ENCODE data around the gene UBASH3A.

The UBASH3A gene

GRCh38 chr21:42495027-42495426, 91.3 kb downstream of the UBASH3A start:
- no peak overlapping the region for H3K4me3 ChIP-seq (ENCODE audit: control insufficient read depth, low read depth, low read length)

GRCh38 chr21:42495765-42496119, 92.0 kb downstream of the UBASH3A start:
- TF ChIP-seq CTCF (IDR thresholded peaks at IDR 0.05; ENCODE audit: control insufficient read depth, insufficient read depth, low read depth, low read length, missing control alignments): no peak
- H3K4me3 ChIP-seq (ENCODE audit: control insufficient read depth, low read depth, low read length): peak overlapping the region; percentile 47
- DNase-seq (ENCODE audit: low read depth): no peak

More at GRCh38 chr21:42495027-42495426, 91.3 kb downstream of the UBASH3A start:
- no peak for TF ChIP-seq CTCF (IDR thresholded peaks at IDR 0.05; ENCODE audit: control insufficient read depth, insufficient read depth, low read depth, low read length, missing control alignments)
- DNase-seq (ENCODE audit: low read depth): no peak

- DNase-seq (ENCODE audit: low read depth): peak; percentile 88
- H3K4me3 ChIP-seq (ENCODE audit: control insufficient read depth, low read depth, low read length): peak within 1 kb of the TSS; percentile 47
- no peak for TF ChIP-seq CTCF (IDR thresholded peaks at IDR 0.05; ENCODE audit: control insufficient read depth, insufficient read depth, low read depth, low read length, missing control alignments)
Measured at GRCh38 chr21:42496120-42496838, 92.6 kb downstream of the UBASH3A start, which contains the start of gene RSPH1. TSS of gene RSPH1 (minus strand) at chr21:42496224. CDS start at chr21:42496186, 38 bp downstream.

DNA sequence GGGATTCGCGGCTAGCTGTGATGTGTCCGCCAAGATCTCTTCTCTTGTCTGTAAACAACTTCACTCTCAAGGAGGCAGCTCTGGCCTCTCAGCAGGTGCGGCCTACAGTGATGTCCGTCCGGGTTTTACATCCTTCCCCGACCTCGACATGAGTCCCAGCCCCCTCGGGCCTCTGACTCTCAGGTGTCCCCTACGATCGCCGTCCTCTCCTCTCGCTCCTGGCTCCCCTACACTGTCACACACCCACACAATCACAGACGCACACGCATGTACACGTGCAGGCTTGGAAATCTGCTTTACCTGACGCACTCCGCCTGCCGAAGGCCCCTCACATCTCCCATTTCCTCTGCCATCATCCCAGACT, 93.1 kb downstream of the UBASH3A start:
- no peak for TF ChIP-seq CTCF (IDR thresholded peaks at IDR 0.05; ENCODE audit: control insufficient read depth, insufficient read depth, low read depth, low read length, missing control alignments)
- no peak for DNase-seq (ENCODE audit: low read depth)

More for the DNA sequence above, 93.1 kb downstream of the UBASH3A start:
- H3K4me3 ChIP-seq (ENCODE audit: control insufficient read depth, low read depth, low read length): peak overlapping the region; percentile 47
